HG03039 (cell line): ENCODE results near the gene CHSY3.

Source experiments
- ATAC-seq: cut with Tn5 transposase; IDR thresholded peaks from one replicate; pipeline ENCODE4 v1.9.1; 2021; ENCODE audit warnings: mild to moderate bottlenecking, moderate library complexity; ENCODE audit not compliant: unreplicated experiment

CHSY3 gene

DNA sequence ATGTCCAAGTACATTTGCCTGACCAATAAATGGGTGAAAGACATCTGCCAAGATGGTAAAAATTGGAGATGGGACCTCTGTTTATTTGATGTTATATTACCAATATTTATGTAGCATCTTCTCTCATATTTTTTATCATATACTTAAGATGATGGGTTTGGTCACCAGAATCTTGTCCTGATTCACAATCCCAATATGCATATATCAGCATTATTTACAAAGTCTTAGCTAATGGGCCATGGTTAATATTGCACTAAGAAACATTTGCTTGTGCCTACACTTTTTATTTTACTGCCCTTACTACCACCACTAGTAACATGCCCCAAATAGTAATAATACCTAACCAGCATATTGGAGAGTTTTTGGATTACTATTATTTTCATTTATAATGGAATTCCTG, 116.7 kb downstream of the CHSY3 start:
- no peak for ATAC-seq

- ATAC-seq, result no peak
These were observed 117.6 kb downstream of the CHSY3 start for GRCh38 chr5:130021876-130022275.

DNA sequence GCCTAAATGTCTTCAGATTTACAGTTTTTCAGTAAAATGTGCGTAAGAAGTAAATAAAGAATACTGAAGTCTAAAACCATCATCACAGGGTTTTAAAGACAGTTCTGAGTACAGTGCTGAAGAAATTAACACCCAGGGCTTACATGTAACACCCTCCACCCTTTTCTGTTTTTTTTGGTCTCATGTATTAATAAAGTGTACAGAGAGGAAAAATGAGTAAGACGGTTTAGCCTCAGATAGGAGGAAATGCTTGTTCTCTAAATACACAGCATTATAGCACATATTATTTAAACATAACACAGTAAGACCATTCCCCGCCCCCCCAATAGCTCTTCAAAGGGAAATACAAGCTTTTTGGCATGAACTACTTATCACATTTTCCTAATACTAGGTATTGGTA, 119.3 kb downstream of the CHSY3 start:
- ATAC-seq, result no peak

DNA sequence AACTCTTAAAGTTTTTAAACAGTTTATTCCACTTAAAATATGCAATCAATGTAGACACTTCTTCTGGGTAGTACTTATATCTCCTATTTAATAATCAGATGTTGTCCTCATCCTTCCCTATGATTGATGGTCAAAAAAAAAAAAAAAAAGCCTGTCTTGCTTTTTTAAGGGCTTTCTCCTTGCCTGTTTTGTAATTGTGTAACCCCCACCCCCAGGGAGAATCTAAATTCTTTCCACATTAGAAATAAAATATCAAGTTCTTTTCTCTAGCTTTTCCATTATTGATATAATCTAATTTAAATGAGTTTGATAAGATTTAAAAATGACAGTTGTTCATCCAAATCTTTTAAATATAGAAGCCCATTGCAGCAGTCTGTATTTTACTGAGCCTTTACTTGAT, 119.7 kb downstream of the CHSY3 start:
- no peak for ATAC-seq

DNA sequence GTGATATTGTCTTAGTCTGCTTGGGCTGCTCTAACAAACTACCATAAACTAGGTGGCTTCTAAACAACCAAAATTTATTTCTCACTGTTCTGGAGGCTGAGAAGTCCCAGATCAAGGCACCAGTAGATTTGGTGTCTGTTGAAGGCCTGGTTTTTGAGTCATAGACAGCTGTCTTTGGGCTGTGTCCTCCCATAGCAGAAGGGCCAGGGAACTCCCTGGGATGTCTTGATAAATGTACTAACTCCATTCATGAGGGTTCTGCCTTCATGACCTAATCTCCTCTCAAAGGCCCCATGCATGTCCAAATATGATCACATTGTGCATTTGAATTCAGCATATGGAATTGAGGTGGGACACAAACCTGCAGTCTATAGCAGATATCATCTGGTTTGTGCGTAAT, 121.2 kb downstream of the CHSY3 start:
- ATAC-seq, result no peak

- no peak for ATAC-seq
These were observed 128.5 kb downstream of the CHSY3 start for GRCh38 chr5:130032807-130033206.

DNA sequence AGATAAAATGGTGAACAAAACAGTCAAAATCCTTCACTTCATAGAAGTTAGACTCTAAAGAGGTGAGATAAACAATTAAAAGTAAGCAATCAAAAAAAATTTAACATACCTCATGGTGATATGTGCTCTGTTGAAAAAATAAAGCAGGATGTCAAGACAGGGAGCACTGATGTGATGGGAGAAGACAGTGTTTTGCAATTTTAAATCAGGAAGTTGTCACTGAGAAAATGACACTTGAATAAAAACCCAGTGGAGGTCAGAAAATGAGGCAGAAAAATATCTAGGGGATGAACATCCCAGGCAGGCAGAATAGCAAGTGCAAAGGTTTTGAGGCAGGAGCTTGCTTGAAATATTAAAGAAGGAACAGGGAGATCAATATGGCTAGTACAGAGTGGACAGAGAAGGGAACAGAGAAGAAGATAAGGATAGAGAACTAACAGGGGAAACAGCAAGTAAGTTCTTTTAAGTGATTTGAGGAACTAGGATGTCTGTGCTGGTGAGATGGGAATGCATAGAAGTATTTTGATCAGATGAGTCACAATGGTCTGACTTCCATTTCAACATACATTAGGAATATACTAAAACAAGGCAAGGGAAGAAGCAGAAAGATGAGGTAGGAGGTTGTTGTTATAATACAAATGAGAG, 130.4 kb downstream of the CHSY3 start:
- no peak for ATAC-seq

- ATAC-seq, result no peak
These were observed 131.1 kb downstream of the CHSY3 start for GRCh38 chr5:130035388-130035787.

DNA sequence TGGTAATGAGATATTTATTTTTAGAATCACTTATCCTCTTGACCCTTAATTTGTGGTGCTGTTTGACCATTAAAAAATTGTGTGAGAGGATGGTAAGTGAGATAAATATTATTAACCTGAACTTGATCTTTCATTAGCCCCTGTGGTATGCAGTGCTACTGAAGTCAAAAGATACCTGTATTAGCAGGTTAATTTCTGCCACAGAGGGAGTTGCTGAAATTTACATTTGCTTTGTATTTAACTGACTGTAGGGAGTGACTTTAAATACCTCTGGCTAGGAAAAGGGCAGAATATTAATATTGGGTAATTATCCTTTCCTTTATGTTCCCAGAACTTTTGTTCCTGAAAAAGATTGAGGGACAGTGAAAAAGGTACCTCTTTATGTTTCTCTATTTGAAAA, 133.6 kb downstream of the CHSY3 start:
- ATAC-seq, result no peak

DNA sequence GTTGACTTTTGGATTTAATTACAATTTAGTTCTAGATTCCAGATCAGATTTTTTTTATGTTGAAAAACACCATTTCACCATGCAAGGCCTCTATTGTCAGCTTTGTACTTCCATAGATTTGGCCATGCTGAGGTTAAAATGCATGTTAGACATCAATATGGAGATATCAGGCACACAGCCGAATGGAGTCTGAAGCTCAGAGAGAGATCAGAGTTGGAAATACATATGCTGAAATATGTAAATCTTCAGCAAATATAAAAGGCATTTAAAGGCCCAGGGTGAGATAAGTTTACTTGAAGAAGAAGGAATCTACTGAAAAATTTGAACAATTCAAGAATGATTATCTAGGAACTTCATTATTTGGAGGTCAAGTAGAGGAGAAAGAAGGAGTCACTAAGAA, 139.6 kb downstream of the CHSY3 start:
- no peak for ATAC-seq

GRCh38 chr5:130045334-130045733, 141.1 kb downstream of the CHSY3 start:
- ATAC-seq, result no peak

DNA sequence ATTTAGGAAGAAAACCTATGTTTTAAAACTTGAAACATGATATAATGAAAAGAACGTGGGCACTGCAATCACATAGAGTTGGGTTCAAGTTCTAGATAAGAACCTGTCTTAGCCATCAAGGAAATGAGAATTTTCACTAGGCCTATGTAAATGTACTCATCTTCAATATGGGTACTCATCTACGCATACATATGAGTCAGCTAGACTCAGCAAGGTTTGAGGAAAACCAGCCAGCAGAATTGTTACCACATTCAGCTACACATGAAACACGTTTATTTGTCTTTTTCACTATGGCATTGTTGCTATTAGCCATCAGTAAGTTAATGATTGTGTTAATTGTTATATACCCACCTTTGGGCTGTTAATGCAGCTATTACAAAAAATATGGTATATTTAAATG, 146.3 kb downstream of the CHSY3 start:
- no peak for ATAC-seq

DNA sequence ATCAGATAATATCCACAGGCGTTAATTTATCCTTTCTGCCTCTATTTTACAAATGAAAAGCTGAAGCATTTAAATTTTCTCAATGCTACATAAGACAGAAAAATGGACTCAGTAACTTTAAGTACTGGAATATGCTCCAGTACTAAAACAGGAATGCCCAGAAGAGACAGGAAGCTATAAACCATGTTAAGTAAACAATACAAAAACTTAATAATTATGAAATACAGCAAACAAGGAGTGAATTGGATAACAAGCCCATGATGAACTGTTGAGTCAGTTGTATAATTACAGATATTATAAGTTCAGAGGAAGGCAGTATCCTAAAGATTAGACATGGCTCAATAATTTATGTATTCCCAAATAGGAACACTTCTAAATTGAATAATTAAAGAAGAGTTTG, 148.5 kb downstream of the CHSY3 start:
- ATAC-seq, result no peak

- ATAC-seq, result no peak
These were observed 151.3 kb downstream of the CHSY3 start for GRCh38 chr5:130055572-130055971.

- no peak for ATAC-seq
These were observed 157.5 kb downstream of the CHSY3 start for GRCh38 chr5:130061746-130062145.

GRCh38 chr5:130063603-130064002, 159.3 kb downstream of the CHSY3 start:
- ATAC-seq, result no peak

DNA sequence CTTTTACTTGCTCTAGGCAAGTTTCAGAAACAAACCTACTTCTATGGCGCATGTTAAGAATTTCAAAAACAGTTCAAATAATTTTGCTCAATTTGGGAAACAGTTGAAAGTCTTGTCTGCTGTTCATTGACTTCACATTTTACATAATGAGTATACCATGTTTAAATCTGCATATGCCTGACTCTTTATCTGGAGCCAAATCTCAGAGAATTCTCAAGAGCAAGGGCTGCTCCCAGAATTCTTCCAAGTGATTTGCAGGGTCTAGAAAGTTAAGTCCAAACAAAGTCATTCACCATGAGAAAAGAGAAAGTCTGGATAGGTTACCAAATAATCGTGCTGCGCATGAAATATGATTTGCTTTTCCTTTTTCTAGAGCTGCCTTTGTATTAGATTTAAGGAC, 160.2 kb downstream of the CHSY3 start:
- no peak for ATAC-seq

GRCh38 chr5:130065617-130066016, 161.4 kb downstream of the CHSY3 start:
- ATAC-seq, result no peak

DNA sequence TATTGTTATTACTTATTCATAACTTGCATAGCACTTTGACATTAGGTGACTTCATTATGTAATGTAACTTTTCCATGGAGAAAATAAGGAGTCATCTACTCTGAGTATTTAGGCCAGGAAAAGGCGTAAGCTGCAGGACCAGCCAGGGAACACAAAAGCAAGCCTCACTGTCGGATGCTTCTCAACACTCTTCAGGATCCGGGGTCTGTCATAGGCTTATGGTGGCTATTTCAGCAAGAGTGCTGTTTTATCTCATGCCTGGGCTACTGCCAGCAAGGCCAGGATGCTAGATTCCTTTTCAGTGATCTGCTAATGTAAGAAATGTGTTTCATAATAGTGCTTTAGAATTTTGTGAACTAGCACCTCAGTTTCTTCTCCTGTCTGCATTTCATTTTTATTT, 162.4 kb downstream of the CHSY3 start:
- ATAC-seq, result no peak

DNA sequence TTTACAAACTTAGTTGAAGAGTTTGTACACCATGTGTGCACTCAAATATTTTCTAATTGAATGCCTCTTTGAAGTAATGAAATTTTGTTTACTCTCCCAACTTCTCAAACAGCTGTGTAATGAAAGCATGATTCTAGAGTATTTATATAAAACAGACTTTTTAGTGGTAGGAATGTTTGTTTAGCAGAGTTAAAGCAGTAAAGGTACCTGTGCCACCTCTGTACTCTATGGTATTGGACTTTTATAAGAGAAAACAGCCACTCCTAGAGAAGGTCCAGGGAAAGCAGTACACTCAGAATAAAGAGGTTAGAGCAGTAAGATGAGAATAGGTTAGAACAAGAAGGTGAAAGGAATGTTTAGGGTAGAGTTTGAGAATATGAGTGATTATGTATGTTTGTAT, 163.1 kb downstream of the CHSY3 start:
- no peak for ATAC-seq

GRCh38 chr5:130068101-130068500, 163.8 kb downstream of the CHSY3 start:
- ATAC-seq, result no peak

DNA sequence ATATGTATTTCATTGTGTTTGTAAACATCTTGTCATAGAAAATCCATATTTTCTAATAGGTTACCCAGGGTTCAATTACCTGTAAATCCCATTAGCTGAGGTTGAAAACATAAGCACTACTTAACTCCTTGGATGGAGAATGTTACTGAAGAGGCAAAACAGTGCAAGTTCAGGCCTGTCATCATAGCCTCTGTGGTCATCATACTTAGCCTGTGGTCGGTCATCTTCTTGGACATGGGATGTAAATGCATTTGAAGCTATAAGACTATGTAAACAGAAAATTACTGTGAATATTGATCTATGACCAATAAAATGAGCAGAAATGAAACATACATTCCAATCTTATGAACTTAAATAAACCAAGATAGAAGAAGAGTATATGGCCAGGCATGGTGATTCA, 164.7 kb downstream of the CHSY3 start:
- no peak for ATAC-seq

GRCh38 chr5:130074820-130075219, 170.6 kb downstream of the CHSY3 start:
- no peak for ATAC-seq
